Measurements from ENCODE around the gene BPIFA1.

GRCh38 chr20:33280775-33281174 is 45.0 kb downstream of the BPIFA1 start:
- no peak for TF ChIP-seq CTCF (IDR thresholded peaks at IDR 0.05; ENCODE audit: low read length)
- TF ChIP-seq EZH2 (IDR thresholded peaks at IDR 0.05; ENCODE audit: borderline replicate concordance, low read length) = no peak

All from OCI-LY1 (cell line).